Activated CD4-positive, alpha-beta T cell treated with anti-CD3 and anti-CD28 coated beads for 1 hour (primary cell): ENCODE measurements around the gene PTPRD.

ENCODE experiments used
- DNase-seq: peaks from one replicate; pipeline ENCODE4 v3.0.0-alpha.2; 2020

The PTPRD gene

DNA sequence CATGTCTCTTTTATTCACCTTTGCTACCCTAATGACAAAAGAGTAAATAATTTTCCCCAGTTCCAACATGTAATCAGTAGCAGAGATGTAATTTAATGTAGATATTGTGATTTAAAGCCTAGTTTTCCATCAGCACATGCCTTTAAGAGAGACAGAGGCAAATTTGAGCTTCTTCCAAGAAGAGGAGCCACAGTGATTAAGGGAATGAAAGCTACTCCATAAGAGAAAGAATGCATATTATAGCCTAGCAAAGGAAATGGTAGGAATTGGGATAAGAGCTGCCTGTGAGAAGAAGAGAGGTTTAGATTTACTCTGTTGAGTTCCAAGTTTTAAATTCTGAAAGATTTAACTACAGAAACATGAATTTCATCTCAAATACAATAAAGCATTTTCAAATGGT, 2222.2 kb downstream of the PTPRD start:
- DNase-seq = no peak

DNA sequence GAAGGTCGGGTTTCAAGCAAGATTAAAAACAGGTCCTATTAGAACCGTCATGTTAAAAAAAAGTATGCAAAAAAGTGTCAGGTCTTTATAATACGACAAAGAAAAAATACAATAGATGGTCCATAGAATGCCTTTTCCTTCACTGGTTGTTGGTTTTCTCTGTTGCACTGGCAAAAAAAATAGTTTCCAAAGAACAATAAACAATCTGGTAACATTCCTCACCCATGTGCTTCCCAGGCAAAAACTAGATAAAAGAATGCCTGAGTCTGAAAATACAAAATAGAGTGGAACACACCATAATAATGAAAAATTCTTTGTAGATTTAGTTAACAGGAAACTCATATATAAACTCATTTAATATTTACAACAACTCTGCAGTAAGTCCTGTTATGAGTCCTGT, 2223.3 kb downstream of the PTPRD start:
- DNase-seq = no peak

DNA sequence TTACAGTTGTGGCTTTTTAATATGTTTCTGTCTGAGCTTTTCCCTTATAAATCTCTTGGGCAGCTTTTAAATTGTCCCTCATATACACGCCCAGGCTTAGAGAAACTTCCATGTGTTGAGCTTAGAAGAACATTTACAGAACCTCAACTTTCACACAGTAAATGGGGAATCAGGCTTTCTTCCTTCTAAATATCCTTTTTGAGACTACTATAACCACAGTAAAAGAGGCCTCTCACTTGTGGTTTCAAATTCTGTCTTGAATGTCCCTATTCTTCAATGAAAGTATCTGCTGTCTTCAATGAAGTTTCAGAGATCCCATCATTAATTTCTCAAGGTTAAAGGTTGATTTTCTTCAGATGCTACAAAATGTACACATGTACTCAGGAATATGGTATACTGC, 2224.7 kb downstream of the PTPRD start:
- DNase-seq = no peak

GRCh38 chr9:8384091-8384490, 2228.7 kb downstream of the PTPRD start:
- no peak for DNase-seq

DNA sequence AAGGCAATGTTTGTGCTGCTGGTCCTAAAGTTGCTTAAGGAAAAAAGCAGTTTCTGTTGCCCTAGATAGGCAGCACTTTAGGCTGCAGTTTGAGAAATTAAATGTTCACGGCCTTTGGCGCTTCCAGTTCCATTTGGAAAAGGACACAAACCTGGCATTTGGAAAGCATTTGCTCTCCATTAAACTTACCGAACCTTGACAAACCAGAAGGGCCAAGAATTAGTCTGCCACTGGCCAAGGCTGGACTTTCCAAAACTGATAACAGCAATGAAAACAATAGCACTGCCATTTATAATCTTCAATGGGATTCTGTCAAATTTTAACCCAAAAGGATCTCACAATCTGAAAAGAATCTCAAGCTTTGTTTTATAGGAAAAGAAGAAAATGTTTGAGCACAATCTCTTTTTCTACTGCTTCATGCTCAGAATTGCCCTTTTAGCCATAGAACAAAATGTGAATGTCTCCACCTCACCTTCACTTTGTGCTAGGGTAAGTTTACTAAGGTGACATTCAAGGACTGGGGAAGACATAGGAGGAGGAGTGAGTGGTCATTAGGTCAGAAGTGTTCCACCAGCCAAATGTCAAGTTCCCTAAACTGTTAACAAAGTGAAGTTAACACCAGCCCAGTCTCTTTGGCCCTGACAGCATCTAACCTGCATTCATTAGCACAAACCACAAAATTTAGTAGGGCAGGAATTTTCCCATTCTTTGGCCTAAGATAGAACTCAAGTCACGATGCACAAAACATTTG, 2229.8 kb downstream of the PTPRD start:
- no peak for DNase-seq

GRCh38 chr9:8382266-8382665, 2230.5 kb downstream of the PTPRD start:
- DNase-seq = no peak

DNA sequence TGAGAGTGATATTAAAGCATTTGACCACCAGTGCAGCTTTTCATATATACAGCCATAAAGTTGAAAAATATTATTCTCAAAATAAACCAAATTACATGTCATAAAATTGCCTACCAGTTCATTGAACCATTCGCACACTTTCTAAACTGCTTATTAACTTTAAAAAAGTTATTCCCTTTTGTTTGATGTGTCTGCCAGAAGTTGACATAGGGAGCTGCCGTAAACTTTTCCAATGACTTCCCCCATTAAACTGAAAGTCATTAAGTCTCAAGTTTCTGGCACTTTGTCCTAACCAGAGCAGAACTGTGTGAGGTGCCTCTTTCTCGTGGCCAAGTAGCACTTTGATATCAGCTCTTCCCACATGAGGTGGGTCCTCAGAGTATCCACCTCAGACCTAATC, 2231.2 kb downstream of the PTPRD start:
- no peak for DNase-seq

DNA sequence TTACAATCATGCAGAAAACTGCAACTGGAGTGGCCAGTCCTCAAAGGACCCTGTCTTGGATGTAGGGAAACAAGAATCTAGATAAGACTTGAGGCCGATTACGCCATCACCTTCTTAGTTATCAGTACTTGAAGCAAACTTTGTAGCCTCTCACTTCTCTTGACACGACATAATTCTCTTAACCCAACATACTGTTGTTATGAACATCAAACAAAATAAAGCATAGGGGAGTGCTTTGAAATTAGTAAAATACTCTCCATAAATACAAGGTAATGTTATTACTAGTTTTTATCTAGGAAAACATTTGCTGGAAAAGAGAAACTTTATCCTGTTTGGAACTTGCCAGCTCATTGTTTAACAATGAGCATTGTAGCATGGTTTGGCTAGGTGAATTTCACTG, 2238.3 kb downstream of the PTPRD start:
- no peak for DNase-seq

GRCh38 chr9:8371686-8372085, 2241.1 kb downstream of the PTPRD start:
- DNase-seq = no peak

DNA sequence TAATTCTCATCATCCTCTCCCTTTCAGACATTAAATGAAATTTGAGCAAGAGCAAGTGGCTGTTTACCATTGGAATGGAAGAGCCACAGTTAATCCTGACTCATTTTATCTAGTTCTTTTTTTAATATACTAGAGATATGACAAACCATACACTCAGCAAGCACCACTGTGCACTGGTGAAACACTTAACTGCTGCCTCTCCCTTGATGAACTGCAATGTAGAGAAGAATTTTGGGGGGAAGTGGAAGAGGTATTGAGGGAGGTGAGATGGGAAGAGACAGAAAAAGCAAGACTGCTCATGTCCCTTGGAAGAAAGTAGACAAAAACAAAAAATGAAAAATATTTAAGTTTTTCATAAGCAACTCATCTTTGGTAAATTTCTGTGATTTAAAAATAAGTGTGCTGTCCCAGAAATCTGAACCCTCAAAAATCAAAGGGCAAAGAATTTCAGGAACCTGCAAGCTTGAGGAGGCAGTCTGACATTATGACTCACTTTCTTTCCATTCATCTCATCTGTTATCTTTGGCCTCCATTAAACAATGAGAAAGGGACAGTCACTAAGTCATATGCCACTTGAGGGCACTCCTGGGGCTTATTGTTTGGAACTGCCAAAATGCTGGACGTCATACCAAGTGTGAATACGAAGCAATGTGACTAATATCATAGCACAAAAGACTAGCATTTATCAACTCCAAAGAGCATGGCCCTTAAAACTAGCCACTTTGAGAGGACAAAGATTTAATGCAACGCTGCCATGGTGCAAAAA, 2246.5 kb downstream of the PTPRD start:
- no peak for DNase-seq

- no peak for DNase-seq
These were observed 2247.2 kb downstream of the PTPRD start for GRCh38 chr9:8365466-8366160.

DNA sequence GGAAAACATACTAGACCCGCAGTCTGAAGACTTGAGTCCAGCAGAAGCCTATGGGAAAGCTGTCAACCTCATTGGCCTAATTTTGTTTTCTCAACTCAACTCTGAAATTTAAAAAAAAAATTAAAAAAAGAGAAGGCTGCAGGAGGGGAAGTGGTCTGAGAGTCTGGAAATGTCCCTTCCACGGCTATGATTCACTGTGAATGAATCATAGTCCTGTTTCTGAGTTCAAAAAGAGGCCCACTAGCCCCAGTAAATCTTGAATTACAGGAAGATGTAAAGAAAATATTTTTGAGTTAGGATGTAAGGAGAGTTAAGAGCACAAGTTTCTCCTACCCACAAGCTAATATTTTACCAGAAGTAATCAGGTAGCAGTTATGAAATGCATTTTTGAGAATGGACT, 2247.8 kb downstream of the PTPRD start:
- DNase-seq = no peak

DNA sequence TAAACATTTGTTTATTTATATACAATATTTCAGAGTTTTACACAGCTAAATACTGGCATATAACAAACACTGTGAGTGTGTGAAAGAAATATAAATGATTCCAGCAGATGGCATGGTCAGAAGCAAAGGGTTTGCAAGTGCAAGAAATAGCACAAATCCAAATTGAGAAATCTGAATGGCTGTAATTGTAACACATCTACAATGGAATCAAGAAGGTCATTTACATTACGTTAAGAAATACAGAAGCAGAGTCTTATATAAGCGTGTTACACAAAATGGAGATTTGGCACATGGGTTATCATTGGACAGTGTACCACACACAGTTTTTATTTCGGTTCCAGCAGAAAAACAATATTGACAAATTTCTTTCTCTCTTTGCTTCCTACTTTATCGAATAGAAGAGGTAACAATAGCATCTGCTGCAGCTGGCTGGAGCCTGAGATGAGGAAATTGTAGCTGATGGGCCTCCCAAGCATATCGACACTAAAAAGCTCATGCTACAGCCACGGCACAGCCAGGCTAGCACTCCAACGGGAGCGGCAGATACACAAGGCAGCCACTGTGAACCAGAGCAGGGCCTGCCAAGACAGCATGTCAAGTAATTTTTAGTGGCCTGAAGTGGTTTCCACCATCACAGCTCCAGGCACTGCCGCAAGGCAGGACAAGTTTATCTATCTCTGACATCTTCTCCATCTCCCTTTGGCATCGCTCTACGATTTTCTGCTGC, 2248.6 kb downstream of the PTPRD start:
- DNase-seq = no peak

DNA sequence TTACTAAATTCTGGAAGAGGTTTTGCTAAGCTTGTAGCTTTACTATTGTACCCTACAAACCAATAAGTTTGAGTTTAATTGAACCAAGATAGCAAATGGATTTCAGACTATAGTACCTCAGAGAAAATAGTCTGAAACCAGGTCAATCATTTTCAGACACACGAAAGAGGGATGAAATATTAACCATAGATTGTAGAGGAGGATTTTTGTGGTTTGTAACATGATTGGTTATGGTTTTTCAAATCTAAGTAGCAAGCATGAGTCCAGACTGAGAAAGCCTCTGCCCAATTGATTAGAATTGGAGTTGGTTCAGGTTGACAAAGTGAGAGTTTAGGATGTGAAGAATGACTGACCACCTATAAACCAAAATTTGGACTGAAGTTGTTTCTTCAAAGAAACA, 2250.6 kb downstream of the PTPRD start:
- DNase-seq = no peak

GRCh38 chr9:8361364-8361763, 2251.4 kb downstream of the PTPRD start:
- DNase-seq = no peak

GRCh38 chr9:8356406-8356805, 2256.4 kb downstream of the PTPRD start:
- no peak for DNase-seq

DNA sequence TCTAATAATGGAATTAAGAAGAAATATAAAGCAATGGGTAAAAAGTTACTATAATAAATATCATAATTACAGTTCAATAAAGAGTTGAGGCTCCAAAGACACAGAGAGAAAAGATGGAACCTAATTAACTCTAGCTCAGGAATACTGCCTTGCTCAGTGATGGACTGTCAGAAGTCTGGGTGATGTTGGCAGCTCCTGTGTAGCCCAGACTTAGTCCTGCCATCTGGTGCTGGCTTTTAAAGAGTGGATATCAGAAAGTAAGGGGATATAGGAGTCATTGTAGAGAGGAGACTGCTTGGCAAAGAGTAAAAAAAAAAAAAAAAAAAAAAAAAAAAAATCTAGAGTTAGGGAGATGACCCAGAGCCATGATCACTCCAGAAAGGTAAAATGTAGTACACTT, 2261.4 kb downstream of the PTPRD start:
- no peak for DNase-seq

DNA sequence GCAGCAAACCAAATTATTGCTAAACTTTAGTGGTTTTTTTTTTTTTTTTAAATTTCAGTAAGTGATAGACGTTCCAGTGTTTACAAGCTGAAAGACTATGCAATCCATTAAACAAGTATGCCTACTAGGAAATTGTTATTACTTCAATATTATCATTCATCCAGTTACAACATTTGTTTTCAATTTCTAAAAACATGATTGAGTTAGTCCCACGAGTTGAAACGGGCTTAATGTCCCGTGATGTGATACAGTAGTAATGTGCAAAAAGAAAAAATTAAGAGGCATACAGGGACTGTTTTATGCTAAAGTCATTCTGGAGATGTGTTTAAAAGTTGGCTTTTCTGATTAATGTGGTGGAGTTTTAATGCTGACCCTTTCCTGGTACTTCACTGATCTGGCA, 2262.9 kb downstream of the PTPRD start:
- DNase-seq = no peak

GRCh38 chr9:8349376-8349775, 2263.4 kb downstream of the PTPRD start:
- DNase-seq = no peak

DNA sequence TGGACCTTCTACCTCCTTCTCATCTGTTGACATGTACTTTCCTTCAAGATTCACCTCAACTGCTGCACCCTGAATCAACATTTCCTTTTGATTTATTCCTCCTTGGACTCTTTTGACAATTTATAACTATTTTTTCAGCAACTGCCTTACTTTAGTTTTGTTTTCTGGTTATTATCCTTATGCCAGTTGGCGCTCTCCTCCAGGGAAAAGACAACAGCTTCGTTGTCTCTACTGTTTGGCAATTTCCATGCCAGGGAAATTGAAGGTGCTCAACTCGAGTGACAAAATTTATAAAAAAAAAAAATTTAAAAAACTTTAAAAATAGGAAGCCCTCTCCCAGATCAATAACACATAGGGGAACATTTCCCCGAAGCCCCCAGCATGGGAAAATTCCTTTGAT, 2264.0 kb downstream of the PTPRD start:
- no peak for DNase-seq

DNA sequence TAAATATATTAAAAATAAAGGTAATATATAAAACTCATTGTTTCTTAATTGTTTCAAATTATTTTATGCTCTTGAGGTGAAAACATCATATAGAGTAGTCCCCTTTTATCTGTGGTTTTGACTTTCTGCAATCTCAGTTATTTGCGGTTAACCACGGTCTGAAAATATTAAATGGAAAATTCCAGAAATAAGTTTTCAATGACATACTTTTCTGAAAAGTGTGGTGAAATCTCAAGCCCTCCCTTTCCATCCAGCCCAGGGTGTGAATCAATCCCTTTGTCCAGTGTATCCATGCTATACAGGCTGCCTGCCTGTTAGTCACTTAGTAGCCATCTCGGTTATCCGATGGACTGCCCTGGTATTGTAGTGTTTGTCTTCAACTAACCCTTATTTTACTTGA, 2266.5 kb downstream of the PTPRD start:
- no peak for DNase-seq

GRCh38 chr9:8338767-8339510, 2273.9 kb downstream of the PTPRD start:
- DNase-seq = no peak
